Endometrial microvascular endothelial cells (primary cell): ENCODE results near the gene NHLRC3. TPM values are rescaled to one million over a fixed set of nuclear protein-coding genes. Genes with fewer than 3 reads are reported as not detected.

ENCODE experiments used
- total RNA-seq: library from RNA; depleted of rRNA; stranded (reverse); fragments of >200 nt; gene quantifications from one replicate; pipeline ENCODE4 v1.2.3, GENCODE V29; 2015; ENCODE audit errors: inconsistent ontology term

Gene NHLRC3
- total RNA-seq, 1 donor from 2014 or later = 3.8 TPM

Other genes starting within 250 kb of the NHLRC3 start
- gene STOML3, start 47.6 kb upstream of the NHLRC3 start, total RNA-seq = not detected
- gene PROSER1, start 367 bp upstream of the NHLRC3 start, total RNA-seq = 15.2 TPM